Ramos (cell line): ENCODE results near the gene PEAK1.
"Not testable (repeated sequence)": the region's sequence is repeated elsewhere in the genome, so short reads cannot be mapped to it uniquely, and the experiment has no call there.

ENCODE experiments used
- in situ Hi-C: fragments of 300-500 bp; cut with MboI; formaldehyde crosslinking; loops from one replicate; pipeline ENCODE4 v1.14.3; 2022; ENCODE audit warnings: low sequenced_read_pairs; ENCODE audit not compliant: unreplicated experiment

PEAK1 gene

DNA sequence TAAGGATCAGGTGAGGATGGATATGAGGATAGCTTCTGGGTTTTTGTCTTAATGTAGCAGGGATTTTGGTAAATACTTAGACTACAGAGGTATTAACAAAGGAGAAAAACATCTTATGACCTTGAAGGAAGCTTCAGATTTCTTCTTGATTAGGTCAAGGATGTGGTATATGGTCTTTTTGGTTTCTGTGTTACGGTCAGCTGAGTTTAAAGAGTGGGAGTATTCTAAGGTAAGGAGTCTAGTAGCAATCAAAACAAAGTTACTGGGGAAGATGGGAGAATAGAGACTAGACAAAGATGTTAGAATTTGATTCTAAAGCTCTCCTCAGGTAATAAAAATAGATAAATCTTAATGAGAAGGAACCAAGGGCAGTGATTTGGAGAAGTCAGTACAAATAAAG lies 7.0 kb upstream of the PEAK1 start:
- in situ Hi-C loops, result no loop called here

DNA sequence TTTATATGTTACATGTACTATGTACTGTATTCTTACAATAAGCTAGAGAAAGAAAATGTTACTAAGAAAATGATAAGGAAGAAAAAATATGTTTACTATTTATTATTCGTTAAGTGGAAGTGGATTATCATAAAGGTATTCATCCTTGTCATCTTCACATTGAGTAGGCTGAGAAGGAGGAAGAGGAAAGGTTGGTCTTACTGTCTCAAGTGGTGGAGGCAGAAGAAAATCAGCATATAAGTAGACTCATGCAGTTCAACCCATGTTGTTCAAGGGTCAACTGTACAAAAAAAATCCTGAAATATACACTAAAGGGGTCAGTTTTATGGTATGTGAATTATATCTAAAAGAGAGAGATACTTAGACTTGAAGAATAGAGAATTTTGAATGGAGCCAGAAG lies 6.5 kb upstream of the PEAK1 start:
- in situ Hi-C loops, result no loop called here

GRCh38 chr15:77425104-77425503 lies 5.2 kb upstream of the PEAK1 start:
- in situ Hi-C loops, result no loop called here

- in situ Hi-C loops, result no loop called here
Measured at GRCh38 chr15:77421370-77421700, 1.4 kb upstream of the PEAK1 start.

DNA sequence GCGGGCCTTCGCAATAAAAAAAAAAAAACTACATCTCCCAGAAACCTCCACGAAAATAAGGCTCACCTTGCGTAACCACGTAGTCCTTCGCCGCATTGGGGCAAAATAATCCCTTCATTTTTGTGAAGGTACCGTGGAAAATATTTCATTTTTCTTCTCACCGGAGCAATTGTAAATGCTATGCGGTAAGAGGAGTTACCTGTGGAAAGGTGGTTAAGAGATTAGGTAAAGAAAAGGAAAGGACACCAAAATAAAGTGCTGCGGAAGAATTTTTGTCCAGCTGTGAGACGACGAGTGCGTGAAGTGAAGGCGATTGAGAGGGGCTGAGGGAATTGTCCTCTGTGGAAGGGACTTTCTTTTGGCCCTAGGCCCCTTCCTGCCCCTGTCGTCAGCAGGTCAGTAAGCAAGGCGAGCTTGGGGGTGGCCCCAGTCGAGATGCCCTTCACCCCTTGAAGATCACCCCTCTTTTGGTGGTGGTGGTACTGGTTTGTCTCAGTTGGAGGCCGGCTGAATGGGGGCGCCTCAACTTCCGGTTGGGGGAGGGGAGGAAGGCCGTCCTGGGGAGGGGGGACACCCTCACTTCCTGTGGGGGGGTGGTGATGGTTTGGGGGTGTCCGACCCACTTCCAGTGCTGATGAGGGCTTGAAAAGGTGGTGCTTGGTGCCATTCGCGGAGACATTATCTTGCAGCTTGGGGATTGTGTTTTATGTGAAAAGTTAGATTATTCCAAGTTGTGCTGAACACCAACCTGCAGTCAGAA lies 886 bp upstream of the PEAK1 start, which contains the start of gene HMG20A:
HMG20A (plus strand) TSS at position 279 of the 760 bp plus-strand sequence. CDS start 37,520 bp downstream, outside the sequence.
- in situ Hi-C loops, result no loop called here

DNA sequence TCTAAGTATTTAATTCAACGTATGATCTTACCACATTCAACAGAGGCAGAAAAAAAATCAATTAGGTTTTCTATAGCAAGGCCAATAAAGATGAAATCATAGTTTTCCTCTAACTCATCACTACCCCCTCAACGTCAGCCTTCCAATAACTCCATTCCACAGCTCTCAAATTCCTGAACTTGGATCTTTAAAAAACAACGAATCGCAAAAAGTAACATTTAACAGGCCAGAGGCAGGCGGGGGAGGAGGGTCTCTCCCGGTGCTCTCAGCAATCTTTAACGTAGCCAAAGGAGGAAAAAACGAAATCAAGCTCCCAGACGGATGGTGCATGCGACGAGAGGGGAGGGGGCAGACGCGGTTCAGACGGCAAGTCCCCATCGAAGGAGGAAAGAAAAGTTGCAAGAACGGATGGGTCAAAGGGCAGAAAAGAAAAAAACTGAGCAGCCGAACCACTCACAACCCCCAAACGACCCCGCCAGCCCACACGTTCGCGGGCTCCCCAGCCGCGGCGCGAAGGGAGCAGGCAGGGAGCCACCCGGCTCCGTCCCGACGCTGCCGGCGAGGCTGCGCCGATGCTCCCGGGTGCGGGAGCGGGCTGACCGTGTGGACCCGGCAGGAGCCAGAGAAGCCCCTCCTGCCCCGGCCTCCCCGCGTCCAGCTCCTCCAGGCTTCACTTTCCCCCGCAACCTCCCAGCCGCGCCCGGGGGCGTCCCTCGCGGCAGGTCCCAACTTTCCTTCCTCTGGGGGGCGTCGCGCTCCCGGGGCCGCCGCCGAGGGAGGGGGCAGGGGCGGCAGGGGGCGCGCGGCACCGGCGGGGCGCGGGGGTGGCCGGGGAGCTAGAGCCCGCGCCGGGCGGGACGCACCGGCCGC lies 703 bp downstream of the PEAK1 start:
- in situ Hi-C loops, result no loop called here

DNA sequence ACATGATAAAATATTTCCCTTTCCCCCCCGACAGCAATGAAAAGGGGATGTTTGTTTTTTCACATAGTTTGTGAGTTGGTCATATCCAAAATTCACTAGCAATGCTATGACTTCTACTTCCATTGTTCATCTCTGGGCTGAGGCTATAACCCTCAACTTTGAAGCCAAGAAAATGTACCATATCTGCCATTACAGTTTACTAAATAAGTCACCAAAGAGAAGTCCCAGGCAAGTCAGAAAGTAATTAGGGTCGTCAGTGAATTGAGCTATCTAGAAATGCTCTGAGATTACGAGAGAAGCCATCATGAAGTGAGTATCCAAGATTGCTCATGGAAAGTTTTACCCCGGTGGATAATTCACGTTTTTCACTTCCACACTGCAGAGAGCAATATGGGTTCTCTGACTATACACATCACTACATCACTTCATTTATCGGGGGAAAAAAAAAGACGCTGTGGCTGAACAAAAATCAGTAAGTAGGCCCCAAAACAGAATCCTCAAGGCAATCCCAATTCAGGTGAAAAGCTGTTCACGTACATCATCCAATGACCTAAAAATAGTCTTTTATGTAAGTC lies 1.4 kb downstream of the PEAK1 start:
- in situ Hi-C loops, result no loop called here

DNA sequence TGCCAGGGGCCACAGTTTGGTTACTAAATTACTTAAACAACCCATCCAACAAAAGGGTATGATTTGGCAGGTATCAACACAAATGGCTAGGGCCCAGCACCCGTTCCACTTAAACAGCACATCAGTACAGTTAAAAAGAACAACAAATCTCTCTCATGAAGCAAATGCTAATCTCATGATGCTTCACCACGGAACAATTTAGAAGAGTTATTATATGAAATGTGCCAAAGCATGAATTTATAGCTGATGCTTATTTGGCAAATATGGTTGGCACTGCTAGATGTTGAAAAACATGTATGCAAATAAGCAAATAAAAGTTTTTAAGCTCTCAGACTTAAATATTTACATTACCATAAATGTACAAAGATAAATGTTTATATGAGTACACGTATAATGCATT lies 2.3 kb downstream of the PEAK1 start:
- in situ Hi-C loops, result no loop called here

DNA sequence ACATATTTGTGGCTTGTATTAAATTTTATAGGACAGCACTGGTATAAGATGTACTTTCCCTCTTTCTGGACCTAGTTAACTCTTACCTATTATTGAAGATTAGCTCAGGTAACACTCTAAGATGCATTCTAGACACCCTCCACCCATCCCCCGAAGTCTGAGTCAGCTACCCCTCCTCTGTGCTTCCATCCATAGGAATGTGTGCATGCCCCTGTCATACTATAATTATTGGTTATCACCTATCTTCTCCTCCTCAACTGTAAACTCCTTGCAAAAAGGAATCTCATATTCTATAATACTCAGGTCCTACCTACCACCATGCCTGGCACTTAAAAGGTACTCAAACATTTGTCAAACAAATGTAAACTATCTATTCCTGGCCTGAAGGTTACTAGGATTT lies 3.0 kb downstream of the PEAK1 start:
- in situ Hi-C loops, result no loop called here

DNA sequence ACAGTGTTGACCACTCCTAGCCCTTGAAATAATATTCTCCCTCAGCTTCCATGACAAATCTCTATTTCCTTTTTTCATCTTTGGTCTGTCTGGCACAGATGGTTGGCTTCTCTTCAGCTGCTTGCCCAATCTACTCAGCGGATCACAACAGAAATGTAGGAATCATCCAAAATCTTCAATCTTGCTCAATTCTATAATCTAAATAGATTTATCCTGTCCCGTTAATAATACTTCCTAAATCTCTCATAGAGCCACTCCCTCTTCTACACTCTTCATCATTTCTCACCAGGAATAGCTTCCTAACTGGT lies 3.8 kb downstream of the PEAK1 start:
- in situ Hi-C loops, result no loop called here

- in situ Hi-C loops, result no loop called here
Measured at GRCh38 chr15:77415450-77416147, 4.3 kb downstream of the PEAK1 start.

DNA sequence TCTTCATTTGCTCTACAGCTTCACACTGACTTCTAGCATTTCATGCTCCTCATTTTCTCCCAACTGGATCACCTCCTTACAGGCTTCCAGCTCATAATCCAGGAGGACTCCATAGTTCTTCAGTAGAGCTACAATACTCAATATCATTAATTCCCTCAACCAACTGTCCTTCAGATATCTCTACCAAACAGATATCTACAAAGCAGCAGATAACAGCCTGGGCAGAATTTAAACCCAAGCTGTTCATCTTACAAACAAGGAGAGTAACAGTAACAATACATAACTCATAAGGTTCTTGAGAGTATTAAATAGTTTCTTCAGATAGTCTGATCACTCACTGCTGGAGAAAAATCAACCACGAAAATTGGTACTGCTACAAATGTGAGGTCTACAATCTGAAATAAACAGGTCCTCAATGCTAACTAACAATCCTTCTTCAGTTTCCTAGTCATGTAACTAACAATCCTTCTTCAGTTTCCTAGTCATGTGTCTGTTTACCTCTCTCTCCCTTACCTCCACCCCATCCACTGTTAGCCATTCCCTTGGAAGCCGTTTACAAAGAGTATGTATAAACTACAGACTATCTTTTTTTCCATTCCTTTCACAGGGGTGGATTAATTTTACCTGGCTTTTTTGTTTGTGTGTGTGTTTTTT lies 5.0 kb downstream of the PEAK1 start:
- in situ Hi-C loops, result no loop called here

DNA sequence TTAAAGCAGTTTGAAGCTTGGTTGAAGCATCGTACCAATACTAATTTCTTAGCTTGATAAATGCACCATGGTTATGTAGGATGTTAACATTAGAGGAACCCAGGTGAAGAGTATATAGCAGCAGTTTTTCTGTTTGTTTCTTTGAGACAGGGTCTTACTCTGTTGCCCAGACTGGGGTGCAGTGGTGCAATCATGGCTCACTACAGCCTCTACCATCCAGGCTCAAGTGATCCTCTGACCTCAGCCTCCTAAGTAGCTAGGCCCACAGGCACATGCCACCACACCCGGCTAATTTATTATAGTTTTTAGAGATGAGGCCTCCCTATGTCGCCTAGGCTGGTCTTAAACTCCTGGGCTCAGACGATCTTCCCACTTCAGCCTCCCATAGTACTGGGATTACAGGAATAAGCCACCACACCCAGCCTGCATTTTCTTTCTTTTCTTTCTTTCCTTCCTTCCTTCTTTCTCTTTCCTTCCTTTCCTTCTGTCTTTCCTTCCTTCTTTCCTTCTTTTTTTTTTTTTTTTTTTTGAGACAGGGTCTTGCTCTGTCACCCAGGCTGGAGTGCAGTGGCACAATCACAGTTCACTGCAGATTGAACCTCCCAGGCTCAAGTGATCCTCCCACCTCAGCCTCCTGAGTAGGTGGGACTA lies 6.1 kb downstream of the PEAK1 start:
- in situ Hi-C loops, result no loop called here

DNA sequence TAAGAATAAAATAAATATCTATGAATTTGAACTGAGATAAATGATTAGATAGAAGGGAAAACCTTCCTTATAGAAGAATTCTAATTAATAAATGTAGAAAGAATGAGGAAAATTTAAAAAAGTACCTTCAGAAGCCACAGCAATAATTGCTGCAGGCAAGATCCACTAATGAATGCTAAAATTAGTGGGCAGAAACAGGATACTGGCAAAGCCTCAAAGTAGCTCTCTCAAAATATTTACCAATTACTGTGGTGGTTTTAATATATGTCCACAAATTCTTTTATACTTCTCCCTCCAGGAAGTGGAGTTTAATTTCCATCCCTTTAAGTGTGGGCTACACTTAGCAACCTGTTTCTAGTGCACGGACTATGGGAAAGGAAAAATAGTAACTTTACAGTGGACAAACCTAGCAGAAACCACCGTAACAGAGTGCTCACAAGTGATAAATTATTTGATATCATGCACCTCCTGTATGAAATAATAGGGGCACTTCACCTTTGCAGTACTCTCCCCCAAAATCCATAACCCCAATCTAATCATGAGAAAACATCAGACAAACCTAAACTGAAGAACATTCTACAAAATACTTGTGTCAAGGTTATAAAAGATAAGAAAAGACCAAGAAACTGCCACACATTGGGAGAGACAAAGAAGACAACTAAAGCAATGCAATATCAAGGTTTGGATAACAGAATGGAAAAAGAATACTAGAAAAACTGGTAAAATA lies 6.8 kb downstream of the PEAK1 start:
- in situ Hi-C loops, result no loop called here

DNA sequence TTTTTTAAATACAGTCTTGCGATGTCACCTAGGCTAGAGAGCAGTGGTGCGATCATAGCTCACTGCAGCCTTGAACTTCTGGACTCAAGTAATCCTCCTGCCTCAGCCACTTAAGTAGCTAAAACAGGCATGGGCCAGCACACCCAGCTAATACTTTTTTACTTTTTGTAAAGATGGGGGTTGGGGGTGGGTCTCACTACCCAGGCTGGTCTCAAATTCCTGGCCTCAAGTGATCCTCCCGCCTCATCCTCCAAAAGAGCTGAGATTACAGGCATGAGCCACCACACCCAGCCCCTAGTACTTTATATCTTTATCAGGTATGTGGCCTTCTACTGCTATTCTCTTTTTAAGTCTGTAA lies 8.3 kb downstream of the PEAK1 start:
- in situ Hi-C loops, result no loop called here

DNA sequence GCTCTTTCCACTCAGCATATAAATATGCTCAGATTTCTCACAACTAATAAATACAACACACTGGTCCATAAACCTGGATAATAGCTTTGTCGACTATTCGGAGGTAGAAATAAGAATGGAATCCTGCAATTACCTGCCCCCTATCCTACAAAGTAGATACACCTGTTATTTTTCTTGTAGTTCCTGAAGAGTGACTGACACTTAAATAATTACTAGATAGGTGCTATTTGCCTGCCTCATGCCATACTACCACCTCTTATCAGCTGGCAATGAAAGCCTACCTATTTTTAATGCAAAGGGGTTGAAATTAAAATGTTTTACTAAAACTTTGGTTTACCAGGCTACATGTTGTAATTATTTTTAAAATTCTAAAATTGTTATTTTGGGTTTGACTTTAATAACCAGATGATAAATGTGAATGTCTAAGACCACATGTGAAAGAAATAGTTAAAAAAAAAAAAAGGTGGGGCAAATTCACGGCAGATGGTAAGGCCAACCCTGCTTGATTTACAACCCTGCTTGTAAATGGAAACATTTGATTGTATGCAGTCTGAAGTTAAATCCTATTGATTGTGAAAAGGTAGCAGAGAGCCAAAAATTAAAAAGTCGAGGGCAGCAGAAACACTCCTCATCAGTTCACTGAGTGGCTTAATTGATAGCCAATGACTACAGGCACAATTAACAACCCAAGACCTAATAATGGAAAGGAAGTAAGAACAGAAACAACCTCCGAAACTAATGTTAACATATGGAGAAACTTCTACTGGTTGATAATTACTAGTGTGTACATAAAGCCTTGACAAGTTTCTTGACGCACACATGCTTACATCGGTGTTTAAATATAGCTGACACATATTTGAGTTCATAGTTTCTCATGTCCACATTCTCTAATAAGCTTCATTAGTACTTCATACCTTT lies 8.9 kb downstream of the PEAK1 start:
- in situ Hi-C loops, result no loop called here

DNA sequence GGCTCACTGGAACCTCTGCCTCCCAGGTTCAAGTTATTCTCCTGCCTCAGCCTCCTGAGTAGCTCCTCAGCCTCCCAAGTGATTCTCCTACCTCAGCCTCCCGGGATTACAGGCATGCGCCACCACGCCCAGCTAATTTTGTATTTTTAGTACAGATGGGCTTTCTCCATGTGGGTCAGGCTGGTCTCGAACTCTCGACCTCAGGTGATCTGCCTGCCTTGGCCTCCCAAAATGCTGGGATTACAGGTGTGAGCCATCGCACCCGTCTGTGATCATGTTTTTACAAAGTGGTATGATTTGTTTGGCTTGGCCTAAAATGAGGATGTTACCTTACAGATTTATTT lies 9.8 kb downstream of the PEAK1 start:
- in situ Hi-C loops, result not testable (repeated sequence)
